ENCODE measurements around the gene EXT2.

The EXT2 gene

DNA sequence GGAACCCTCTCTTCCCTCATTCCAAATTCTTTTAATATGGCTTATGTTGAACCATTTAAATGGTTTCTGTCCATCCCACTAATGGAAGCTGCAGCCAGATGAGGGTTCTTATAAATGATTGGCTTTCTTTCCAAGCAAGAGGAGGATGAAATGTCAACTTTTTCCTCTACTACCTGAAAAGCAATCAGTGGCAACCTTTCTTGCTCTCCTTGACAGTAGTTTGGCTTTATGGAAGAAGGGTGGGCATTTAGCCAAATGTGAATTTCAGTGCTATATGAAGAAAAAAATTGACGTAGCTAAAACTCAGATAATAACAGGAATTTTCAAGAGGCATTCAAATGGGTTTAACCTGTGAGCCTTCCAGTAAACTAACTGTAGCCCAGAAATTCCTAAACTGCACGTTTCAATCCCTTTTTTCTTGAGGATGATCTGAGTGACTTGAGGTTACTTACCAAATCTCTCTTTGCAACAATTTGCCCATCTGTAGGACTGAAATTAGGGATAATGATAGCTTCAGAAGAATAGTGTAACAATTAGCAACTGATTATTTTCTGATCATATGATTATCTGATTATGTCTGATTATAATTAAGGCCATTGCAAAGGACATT is 90.9 kb downstream of the EXT2 start:
- TF ChIP-seq, protein P1, sequence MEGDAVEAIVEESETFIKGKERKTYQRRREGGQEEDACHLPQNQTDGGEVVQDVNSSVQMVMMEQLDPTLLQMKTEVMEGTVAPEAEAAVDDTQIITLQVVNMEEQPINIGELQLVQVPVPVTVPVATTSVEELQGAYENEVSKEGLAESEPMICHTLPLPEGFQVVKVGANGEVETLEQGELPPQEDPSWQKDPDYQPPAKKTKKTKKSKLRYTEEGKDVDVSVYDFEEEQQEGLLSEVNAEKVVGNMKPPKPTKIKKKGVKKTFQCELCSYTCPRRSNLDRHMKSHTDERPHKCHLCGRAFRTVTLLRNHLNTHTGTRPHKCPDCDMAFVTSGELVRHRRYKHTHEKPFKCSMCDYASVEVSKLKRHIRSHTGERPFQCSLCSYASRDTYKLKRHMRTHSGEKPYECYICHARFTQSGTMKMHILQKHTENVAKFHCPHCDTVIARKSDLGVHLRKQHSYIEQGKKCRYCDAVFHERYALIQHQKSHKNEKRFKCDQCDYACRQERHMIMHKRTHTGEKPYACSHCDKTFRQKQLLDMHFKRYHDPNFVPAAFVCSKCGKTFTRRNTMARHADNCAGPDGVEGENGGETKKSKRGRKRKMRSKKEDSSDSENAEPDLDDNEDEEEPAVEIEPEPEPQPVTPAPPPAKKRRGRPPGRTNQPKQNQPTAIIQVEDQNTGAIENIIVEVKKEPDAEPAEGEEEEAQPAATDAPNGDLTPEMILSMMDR (IDR thresholded peaks at IDR 0.05; ENCODE audit: extremely low read depth, insufficient read depth, missing control alignments) = no peak
- in situ Hi-C loops (cut with MboI; ENCODE audit: low pct_unique_long_range_greater_than_20kb, low sequenced_read_pairs, unreplicated experiment) = no loop called here
- no peak for DNase-seq (ENCODE audit: low spot score)

DNA sequence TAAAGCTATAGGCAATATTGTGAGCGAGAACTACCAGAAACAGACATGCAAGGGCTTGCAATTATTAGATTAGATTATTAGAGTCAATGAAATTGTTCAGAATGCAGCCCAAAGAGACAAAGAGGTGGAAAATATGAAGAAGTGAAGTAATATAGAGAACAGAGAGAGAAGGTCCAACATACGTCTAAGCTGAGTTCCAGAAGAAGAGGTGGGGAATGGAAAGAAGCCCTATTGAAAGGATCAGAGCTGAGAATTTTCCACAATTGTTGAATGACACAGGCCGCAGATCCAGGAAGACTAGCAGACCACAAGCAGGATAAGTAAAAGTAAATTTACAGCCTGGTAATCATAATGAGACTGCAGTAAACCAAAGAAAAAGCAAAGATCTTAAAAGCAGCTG is 93.2 kb downstream of the EXT2 start:
- TF ChIP-seq, protein P1 (IDR thresholded peaks at IDR 0.05; ENCODE audit: extremely low read depth, insufficient read depth, missing control alignments) = no peak

DNA sequence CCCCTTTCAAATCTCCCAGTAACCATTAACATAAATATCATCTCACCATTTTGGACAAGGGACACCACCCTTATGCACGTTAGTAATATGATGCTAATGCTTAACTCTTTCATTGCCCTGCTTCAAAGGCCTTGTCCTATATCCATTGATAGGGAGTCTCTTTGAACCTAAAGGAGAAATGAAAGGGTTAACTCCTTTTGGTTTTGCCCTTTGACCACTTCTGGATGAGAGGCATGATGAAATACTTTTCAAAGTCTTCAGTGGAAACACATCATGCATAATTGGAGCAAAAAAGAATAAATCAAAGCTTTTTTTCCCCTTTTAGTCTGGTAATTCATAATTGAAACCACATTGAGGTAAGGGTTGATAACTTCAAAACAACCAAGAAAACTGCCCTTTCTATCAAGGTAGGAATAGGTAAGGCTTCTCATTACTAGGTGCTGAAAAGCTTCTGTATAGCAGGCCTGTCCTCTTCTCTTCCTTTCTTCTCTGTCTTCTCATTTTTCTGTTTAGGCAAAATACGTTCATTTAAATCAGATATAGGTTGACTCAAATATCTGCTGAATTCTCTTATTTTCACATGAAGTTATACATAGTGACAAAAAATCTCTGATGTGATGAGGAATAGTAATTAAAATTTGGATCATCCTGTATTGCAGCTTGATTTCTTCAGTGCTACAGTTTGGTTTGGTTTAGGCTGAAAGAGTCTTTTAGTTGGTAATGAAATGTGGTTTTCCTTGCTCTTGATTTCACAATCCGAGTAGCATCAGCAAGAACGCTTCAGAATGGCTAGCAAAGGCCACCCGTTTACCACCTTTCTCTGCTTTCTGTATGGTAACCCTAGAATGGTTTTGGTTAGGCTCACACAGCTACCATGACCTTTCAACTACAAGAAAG is 94.8 kb downstream of the EXT2 start:
- in situ Hi-C loops (cut with MboI; ENCODE audit: low pct_unique_long_range_greater_than_20kb, low sequenced_read_pairs, unreplicated experiment) = no loop called here
- DNase-seq (ENCODE audit: low spot score) = no peak
- TF ChIP-seq, protein P1 (IDR thresholded peaks at IDR 0.05; ENCODE audit: extremely low read depth, insufficient read depth, missing control alignments) = no peak

More for the DNA sequence above, 93.2 kb downstream of the EXT2 start:
- in situ Hi-C loops (cut with MboI; ENCODE audit: low pct_unique_long_range_greater_than_20kb, low sequenced_read_pairs, unreplicated experiment) = no loop called here
- no peak for DNase-seq (ENCODE audit: low spot score)

DNA sequence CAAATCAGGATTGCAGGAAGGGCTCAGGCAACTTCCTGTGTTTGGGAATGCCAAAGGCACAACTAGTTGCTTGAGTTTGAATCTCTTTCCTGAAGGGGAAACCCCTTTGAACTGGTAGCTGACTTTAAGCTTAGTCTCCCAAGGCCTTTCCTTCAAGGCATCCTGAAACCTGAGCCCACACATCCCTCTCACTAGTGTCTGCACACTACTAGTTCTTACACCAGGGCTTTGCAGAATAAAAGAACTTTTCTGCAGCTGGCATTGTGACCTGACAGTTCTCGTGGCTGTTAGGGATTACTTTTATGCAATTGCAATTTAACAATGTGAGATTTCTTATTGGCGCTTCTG is 95.4 kb downstream of the EXT2 start:
- DNase-seq (ENCODE audit: low spot score) = no peak
- TF ChIP-seq, protein P1 (IDR thresholded peaks at IDR 0.05; ENCODE audit: extremely low read depth, insufficient read depth, missing control alignments) = no peak
- in situ Hi-C loops (cut with MboI; ENCODE audit: low pct_unique_long_range_greater_than_20kb, low sequenced_read_pairs, unreplicated experiment) = no loop called here

DNA sequence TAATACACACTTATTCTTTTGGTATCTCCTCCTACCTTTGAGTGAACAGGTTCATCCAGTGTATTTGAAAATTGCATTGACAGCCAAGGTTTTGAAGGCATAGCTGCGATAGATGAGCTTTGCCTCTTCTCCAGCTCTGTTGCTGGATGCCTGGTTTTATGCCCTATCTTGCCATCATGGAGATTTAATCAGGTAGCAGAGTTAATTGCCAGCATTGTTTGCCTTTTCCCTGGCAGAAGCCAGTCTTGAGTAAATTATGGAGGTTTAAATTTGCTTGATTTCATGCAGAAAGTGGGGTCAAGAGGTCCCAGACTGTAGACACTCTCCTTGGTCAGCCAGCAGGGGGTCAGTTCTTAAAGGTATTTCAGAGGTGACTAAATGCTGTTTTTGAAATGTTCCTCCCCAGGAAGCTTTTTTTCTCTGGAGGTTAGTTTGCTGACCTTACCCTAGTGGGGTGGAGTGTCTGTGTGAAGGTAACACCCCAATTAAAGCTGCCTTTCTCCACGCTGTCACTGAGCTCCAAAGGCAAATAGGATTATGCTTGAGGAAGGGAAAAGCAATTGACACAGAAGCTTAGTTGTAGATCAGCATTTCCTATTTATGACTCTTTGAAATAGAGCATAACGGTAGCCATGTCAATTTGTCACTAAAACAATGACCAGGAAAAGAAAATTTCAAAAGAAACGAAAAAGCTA is 96.0 kb downstream of the EXT2 start:
- TF ChIP-seq, protein P1 (IDR thresholded peaks at IDR 0.05; ENCODE audit: extremely low read depth, insufficient read depth, missing control alignments) = no peak
- in situ Hi-C loops (cut with MboI; ENCODE audit: low pct_unique_long_range_greater_than_20kb, low sequenced_read_pairs, unreplicated experiment) = no loop called here
- no peak for DNase-seq (ENCODE audit: low spot score)

DNA sequence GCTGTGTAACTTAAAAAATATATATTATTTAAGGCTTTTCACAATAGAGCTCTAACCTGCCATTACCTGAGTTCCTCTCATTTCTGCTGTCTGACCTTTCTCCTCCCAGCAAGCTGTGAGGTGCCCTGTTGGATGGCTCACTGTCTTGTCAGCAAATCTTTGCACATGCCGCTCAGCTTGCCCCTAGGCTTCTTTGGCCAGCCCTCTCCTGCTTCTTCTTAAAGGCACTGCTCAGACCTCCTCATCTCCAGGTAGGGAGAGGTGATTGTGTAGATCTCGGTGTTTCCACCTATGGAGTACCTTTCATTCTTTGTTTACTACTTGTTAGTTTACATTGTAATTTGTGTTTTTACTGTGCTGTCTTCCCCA is 96.5 kb downstream of the EXT2 start:
- in situ Hi-C loops (cut with MboI; ENCODE audit: low pct_unique_long_range_greater_than_20kb, low sequenced_read_pairs, unreplicated experiment) = no loop called here
- TF ChIP-seq, protein P1 (IDR thresholded peaks at IDR 0.05; ENCODE audit: extremely low read depth, insufficient read depth, missing control alignments) = no peak
- DNase-seq (ENCODE audit: low spot score) = no peak
